Natural killer cell (primary cell): ENCODE data around the gene TTC39B. TPM values are rescaled to one million over a fixed set of nuclear protein-coding genes. Genes with fewer than 3 reads are reported as not detected.

Experiments used
- ATAC-seq, 3 donors: fragments of 150-1000 bp in 2 of 3; fragments of 200-7000 bp in 1 of 3; cut with Tn5 transposase; 1 replicate in 1 of 3; 2 replicates in 2 of 3; pipeline ENCODE4 v1.10.0; 2021; ENCODE audit warnings: mild to moderate bottlenecking in 2 of 3, moderate library complexity in 2 of 3
- DNase-seq, 2 donors: peaks; one replicate each; pipeline versions ENCODE4 v3.0.0 to v3.0.0-alpha.2; 2013 to 2021; ENCODE audit warnings: mixed read lengths in 1 of 2
- H3K27ac ChIP-seq: one replicate; pipeline ENCODE4 v1.5.1; 2013; ENCODE audit warnings: mild to moderate bottlenecking, low read length
- H3K27me3 ChIP-seq: one replicate; pipeline ENCODE4 v1.6.1; 2013; ENCODE audit warnings: low read length; ENCODE audit not compliant: control insufficient read depth, insufficient read depth
- H3K36me3 ChIP-seq: one replicate; pipeline ENCODE4 v1.6.1; 2013; ENCODE audit warnings: low read length; ENCODE audit not compliant: control insufficient read depth, insufficient read depth
- H3K4me1 ChIP-seq: one replicate; pipeline ENCODE4 v1.6.1; 2013; ENCODE audit warnings: low read length; ENCODE audit not compliant: control insufficient read depth, insufficient read depth
- H3K4me3 ChIP-seq: one replicate; pipeline ENCODE4 v1.5.1; 2013; ENCODE audit warnings: low read length
- H3K9me3 ChIP-seq: one replicate; pipeline ENCODE4 v1.6.1; 2013; ENCODE audit warnings: low read length; ENCODE audit not compliant: control insufficient read depth, insufficient read depth
- H3K27ac Mint-ChIP-seq, 2 donors: one replicate each; pipeline ENCODE4 v1.8.0; 2022; ENCODE audit warnings: mild to moderate bottlenecking in 2 of 2, mixed read lengths in 2 of 2, moderate library complexity in 1 of 2
- H3K27me3 Mint-ChIP-seq, 2 donors: one replicate each; pipeline ENCODE4 v1.8.0; 2022; ENCODE audit warnings: low read depth in 2 of 2, mixed read lengths in 2 of 2
- H3K36me3 Mint-ChIP-seq: one replicate; pipeline ENCODE4 v1.8.0; 2022; ENCODE audit warnings: mixed read lengths
- H3K4me1 Mint-ChIP-seq, 2 donors: one replicate each; pipeline ENCODE4 v1.8.0; 2022; ENCODE audit warnings: mixed read lengths in 2 of 2
- H3K4me3 Mint-ChIP-seq: one replicate; pipeline ENCODE4 v1.8.0; 2022; ENCODE audit warnings: mild to moderate bottlenecking, moderate library complexity, mixed read lengths
- H3K9me3 Mint-ChIP-seq, 2 donors: one replicate each; pipeline ENCODE4 v1.8.0; 2022; ENCODE audit warnings: mixed read lengths in 2 of 2
- WGBS: methylation state at CpG from one replicate; pipeline ENCODE4 v1.1.7; 2013; ENCODE audit warnings: missing lambda C conversion rate; ENCODE audit not compliant: insufficient coverage; 5-methylcytosine and 5-hydroxymethylcytosine counted together
- intact Hi-C: fragments of 100-400 bp; cut with micrococcal nuclease; formaldehyde crosslinking; loops from one replicate; pipeline ENCODE4 v1.14.2; 2022
- total RNA-seq, 4 donors: library from RNA; stranded (reverse); fragments of 120-200 nt in 1 of 4; gene quantifications; one replicate each; pipeline versions ENCODE4 v1.2.3 to v1.2.4, GENCODE V29; 2013 to 2022
- TF ChIP-seq, protein P1 (sequence below): fragments of 200-600 bp; IDR thresholded peaks from one replicate; pipeline ENCODE4 v1.8.0; 2022; ENCODE audit warnings: antibody characterized with exemption

Gene TTC39B
- total RNA-seq, 3 donors from 2014 or later (not counting 1 experiment from before 2014, with no cell fraction given) = 51.2 to 65.1 (median 54.2) TPM

DNA sequence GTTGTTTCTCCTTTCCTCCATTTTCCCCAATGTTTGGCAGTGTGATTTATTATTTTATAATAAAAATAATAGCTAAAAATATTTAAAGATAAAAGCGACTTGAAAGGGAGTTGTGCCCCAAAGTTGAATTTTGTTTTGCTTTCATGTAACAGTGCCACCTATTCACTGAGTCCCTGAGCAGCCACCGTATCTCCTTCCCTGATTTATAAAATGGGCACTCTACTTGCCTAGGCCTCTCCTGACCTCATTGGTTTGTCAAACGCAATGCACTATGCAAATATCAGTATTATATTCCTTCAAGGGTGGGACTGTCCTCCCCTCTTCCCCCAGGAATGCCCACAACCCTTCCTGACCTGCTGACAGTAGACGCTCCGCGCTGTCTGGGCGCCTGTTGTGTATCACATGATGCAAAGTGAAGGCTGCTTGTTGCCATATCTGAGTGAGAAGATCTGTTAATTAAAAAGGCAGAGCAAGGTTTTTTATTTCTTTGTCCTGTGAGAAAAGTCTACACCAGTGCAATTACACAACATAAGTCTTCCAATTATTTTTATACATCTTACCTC lies 81.4 kb downstream of the TTC39B start:
- Histone ChIP-seq H3K9me3 (no peaks in the 10 kb centered on the region), H3K27ac (no peak overlapping the region), H3K4me1 (peaks cover 2% of the 10 kb centered on the region), H3K36me3 (peaks cover 13% of the 10 kb centered on the region), H3K27me3 (no peaks in the 10 kb centered on the region), H3K4me3 (no peak overlapping the region)
- no peak for ATAC-seq
- Mint-ChIP-seq H3K4me3 (no peak overlapping the region), H3K4me1 (peaks cover 41 to 44% of the 10 kb centered on the region in 2 donors), H3K27ac (peak overlapping the region in 1 of 2 donors; percentile 13), H3K36me3 (no peaks in the 10 kb centered on the region), H3K9me3 (no peaks in the 10 kb centered on the region), H3K27me3 (no peaks in the 10 kb centered on the region)
- TF ChIP-seq, protein P1, sequence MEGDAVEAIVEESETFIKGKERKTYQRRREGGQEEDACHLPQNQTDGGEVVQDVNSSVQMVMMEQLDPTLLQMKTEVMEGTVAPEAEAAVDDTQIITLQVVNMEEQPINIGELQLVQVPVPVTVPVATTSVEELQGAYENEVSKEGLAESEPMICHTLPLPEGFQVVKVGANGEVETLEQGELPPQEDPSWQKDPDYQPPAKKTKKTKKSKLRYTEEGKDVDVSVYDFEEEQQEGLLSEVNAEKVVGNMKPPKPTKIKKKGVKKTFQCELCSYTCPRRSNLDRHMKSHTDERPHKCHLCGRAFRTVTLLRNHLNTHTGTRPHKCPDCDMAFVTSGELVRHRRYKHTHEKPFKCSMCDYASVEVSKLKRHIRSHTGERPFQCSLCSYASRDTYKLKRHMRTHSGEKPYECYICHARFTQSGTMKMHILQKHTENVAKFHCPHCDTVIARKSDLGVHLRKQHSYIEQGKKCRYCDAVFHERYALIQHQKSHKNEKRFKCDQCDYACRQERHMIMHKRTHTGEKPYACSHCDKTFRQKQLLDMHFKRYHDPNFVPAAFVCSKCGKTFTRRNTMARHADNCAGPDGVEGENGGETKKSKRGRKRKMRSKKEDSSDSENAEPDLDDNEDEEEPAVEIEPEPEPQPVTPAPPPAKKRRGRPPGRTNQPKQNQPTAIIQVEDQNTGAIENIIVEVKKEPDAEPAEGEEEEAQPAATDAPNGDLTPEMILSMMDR = no peak
- no peak for DNase-seq
- WGBS = 94% methylated on average over 7 of the region's 7 CpGs
- intact Hi-C loops = no loop called here

DNA sequence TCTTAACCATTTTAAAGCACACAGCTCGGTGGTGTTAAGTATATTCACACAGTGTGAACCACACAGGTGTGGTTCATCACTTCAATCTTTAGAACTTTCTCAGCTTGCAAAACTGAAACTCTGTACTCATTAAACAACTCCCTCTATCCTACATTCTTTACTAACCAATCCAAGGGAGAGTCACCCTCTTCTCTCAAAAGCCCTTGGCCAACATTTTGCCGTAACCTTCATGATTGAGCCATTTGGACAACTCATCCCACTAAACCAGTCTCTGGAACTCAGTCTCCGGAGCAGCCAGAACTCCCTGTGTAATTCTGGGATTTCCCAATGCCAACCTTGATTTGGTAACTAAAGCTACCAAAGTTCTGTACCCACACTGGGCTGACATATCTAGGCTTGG lies 84.7 kb downstream of the TTC39B start:
- no peak overlapping the region for H3K4me3 ChIP-seq
- intact Hi-C loops = no loop called here
- Mint-ChIP-seq H3K36me3 (no peaks in the 10 kb centered on the region), H3K4me1 (peaks cover 40 to 42% of the 10 kb centered on the region in 2 donors), H3K27me3 (no peaks in the 10 kb centered on the region), H3K9me3 (no peaks in the 10 kb centered on the region), H3K4me3 (no peak overlapping the region), H3K27ac (peak overlapping the region in 1 of 2 donors; percentile 2)
- H3K36me3 ChIP-seq = peaks cover 13% of the 10 kb centered on the region
- no peaks in the 10 kb centered on the region for H3K27me3 ChIP-seq
- H3K9me3 ChIP-seq = no peaks in the 10 kb centered on the region
- TF ChIP-seq, protein P1 = no peak
- WGBS = 76% methylated on average over 3 of the region's 3 CpGs
- H3K27ac ChIP-seq = no peak overlapping the region
- DNase-seq (no peak), ATAC-seq (no peak)
- H3K4me1 ChIP-seq = peaks cover 2% of the 10 kb centered on the region

DNA sequence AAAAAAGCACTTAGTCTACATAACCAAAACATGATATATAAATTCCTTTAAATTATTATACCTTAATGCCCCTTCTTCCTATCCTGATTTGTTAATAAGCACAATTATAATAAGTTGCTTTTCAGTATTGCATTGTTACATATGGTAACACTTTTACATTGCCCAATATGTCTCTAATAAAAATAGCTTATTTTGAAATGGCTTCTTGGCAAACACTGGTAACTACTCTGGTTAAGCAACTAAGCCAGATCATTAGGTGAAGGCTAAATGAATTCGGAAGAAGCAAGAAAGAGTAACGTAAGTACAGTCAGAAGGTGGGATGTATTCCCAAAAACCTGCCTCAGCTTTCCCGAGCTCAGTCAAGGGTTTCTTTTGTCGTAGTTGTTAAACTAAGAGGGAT lies 85.3 kb downstream of the TTC39B start:
- no peaks in the 10 kb centered on the region for H3K36me3 Mint-ChIP-seq
- no peaks in the 10 kb centered on the region for H3K9me3 Mint-ChIP-seq
- TF ChIP-seq, protein P1 = no peak
- H3K4me1 Mint-ChIP-seq = peaks cover 39 to 43% of the 10 kb centered on the region in 2 donors
- H3K27me3 Mint-ChIP-seq = no peaks in the 10 kb centered on the region
- Histone ChIP-seq H3K4me1 (peaks cover 2% of the 10 kb centered on the region), H3K27me3 (no peaks in the 10 kb centered on the region), H3K4me3 (no peak overlapping the region), H3K36me3 (peaks cover 13% of the 10 kb centered on the region), H3K9me3 (no peaks in the 10 kb centered on the region), H3K27ac (no peak overlapping the region)
- intact Hi-C loops = no loop called here
- DNase-seq = no peak
- 98% methylated on average over 4 of the region's 4 CpGs for WGBS
- H3K4me3 Mint-ChIP-seq = no peak overlapping the region
- no peak overlapping the region for H3K27ac Mint-ChIP-seq
- no peak for ATAC-seq
